Activated T-helper 9 cell treated with anti-CD3 and anti-CD28 coated beads, Interleukin-2, amount 50 U/mL, for 16 hours (primary cell): ENCODE measurements around the gene OGFOD2.

Source experiments
- DNase-seq: peaks from one replicate; pipeline ENCODE4 v3.0.0-alpha.2; 2020; ENCODE audit warnings: low read depth

The OGFOD2 gene

DNA sequence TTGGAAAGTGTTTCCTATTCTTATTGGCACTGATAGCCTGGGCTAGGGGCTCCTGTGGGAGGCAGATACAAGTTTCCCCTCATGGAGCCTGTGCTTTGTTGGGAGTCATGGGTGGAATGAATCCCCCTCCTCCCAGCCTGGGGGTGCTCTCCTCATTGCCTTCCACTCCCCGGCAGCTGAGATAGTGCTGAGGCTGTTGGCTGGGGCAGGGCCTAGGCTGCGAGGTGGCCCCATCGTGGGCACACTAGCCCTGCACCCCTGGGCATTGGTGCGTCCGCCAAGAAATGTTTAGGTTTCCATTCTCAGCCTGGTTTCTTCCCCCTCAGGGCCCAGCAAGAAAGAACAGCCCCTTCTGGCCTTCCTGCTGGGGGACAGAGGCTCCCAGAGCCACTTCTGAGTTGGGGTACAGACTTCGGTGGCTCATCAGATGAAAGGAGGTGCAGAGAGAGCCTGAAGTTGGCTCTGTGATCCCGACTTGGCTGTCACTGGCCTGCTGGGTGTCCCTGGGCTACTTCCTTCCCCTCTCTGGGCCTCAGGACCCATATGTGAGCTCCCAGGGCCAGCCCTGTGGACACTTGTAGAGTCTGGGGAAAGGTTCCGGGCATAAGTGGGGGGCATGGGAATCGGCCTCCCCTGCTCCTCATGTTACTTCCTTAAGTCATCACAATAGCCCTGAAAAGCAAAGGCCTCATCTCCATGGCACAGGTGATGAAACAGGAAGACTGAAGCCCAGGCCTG is 2.8 kb downstream of the OGFOD2 start:
- no peak for DNase-seq

DNA sequence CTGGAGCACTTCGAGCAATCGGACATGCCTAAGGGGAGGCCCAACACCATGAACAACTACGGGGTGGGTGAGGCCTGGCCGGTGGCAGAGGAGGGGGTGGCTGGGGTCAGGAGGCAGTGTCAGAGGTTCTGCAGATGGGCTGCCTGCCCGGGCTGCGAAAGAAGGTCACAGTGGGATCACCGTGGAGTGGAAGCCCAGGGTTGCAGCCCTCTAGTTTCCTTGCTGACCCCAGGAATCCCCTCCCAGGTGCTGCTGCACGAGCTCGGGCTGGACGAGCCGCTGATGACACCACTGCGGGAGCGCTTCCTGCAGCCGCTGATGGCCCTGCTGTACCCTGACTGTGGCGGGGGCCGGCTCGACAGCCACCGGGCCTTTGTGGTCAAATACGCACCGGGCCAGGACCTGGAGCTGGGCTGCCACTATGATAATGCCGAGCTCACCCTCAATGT is 3.5 kb downstream of the OGFOD2 start:
- no peak for DNase-seq

- no peak for DNase-seq
Measured at GRCh38 chr12:122979001-122979907, 4.2 kb downstream of the OGFOD2 start.

GRCh38 chr12:122979908-122980182 is 4.8 kb downstream of the OGFOD2 start:
- DNase-seq: no peak

DNA sequence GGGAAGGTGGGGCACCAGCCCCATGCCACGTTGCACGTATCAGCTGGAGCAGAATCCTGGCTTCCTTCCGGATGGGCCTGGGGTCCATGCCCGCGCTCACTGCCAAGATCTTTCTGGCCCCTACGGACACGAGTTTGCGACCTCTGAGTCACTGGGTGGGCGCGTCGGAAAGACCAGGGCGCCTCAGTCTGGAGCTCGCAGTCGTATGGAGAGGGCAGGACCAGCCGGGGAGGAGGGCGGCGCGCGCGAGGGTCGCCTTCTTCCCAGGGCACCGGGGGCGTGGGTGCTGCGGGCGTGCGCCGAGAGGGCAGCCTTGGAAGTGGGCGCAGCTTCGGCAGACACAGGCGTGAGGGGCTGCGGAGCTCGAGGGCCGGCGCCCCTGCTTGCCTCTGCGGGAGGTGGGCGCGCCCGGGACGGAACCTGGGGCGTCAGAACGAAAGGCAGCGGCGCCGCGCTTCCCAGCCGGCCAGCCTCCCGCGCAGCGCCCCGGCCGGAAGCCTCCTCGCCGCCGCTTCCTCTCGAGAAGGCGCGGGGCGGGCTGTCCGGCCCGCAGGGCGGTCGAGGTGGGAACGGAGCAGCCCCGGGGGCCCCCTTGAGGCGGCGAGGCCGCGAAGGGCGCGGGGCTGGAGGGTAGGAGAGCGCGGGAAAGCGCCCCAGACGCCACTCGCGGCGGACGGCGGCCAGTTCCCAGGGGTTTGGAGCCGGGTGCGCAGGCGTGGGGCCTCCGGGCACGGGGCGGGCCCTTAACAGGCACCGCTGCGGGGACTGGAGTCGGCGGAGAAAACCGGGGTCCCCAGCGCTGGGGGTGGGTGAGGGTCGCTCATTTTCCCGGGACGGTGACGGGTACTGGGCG is 5.4 kb downstream of the OGFOD2 start, which contains the start of gene ARL6IP4:
Gene ARL6IP4, plus strand, starts transcription at position 499 of the 853 bp plus-strand sequence. CDS start 459 bp downstream, outside the sequence.
- peak; percentile 53 for DNase-seq

DNA sequence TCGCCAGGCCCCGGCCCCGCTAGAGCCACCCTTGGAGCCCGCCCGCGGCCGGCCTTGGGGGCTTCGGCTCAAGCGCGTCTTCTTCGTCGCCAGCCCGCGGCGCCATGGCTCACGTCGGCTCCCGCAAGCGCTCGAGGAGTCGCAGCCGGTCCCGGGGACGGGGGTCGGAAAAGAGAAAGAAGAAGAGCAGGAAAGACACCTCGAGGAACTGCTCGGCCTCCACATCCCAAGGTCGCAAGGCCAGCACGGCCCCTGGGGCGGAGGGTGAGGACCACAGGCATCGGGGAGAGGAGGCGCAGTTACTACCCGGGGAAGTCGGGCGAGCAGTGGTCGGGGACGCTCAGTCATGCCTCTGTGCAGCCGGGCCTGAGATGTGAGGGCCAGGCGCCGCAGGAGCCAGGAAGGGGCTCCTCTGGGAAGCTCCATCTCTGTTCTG is 6.0 kb downstream of the OGFOD2 start:
- no peak for DNase-seq

DNA sequence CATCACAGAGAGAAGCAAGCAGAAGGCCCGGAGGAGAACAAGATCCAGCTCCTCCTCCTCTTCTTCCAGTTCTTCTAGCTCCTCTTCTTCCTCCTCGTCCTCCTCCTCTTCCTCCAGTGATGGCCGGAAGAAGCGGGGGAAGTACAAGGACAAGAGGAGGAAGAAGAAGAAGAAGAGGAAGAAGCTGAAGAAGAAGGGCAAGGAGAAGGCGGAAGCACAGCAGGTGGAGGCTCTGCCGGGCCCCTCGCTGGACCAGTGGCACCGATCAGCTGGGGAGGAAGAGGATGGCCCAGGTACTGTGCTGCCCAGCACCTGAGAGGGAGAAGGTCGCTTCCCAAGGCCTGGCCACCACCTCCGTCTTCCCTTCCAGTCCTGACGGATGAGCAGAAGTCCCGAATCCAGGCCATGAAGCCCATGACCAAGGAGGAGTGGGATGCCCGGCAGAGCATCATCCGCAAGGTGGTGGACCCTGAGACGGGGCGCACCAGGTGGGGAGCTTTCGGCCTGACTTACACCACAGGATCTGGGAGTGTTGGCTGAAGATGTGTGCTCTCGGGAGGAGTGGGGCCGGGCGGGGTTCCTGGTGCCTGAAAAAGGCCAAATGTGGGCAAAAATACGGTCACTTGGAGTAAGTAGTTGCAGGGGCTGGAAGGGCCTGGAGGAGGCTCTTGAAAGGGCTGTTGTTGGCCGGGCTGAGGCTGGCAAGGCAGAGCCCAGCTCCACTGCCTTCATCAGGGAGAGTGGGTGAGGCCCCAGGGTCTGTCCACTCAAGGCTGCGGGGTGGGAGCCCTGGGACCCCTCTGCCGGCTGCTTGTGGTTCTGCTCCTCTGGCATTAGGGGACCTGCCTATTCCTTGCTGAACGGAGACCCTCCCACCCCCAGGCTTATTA is 6.8 kb downstream of the OGFOD2 start:
- no peak for DNase-seq

DNA sequence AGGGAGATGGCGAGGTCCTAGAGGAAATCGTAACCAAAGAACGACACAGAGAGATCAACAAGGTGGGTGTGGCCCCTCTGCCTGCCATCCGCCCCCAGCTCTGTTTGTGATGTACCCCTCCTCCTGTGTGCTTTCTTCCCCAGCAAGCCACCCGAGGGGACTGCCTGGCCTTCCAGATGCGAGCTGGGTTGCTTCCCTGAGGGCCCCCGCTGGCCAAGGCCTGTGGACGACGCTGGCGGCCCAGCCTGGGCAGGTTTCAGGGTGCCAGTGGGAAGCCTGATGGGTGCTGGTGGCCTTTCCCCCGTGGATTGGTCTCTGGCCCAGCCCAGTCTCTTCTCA is 7.4 kb downstream of the OGFOD2 start:
- no peak for DNase-seq

- no peak for DNase-seq
Measured at GRCh38 chr12:122982963-122983788, 8.1 kb downstream of the OGFOD2 start.

DNA sequence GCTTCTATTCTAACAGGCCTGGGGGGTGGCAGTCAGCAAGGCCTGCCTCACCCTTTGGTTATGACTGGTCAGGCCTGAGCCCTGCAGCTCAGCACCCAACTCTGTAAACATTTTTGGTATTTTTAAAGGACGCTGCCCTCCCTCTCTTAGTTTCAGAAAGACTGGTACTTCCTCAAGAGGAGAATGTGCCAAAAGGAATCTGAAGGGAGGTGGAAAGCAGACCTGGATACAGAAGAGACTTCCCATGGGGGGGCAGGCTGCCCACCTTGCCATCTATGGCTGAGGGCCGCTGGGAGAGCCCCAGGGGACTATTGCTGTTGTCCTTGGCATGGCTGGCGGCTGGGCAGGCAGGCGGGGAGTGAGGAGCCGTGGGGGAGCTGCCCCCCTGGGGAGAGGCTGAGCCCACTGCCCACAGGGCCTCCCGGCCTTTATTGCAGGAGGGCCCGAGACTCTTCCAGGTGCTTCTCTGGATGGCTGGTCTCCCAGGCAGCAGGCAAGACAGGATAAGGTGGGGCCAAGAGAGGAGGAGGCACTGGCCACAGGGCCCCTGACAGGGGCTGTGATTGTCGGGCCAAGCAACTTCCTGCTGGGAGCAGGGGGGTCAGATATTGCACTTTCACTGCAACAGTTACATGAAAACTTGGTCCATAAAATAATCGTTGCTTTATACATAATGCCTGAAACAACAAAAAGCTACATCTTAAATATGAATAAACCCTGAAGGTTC is 8.9 kb downstream of the OGFOD2 start:
- no peak for DNase-seq

- no peak for DNase-seq
Measured at GRCh38 chr12:122984612-122985337, 9.7 kb downstream of the OGFOD2 start.

GRCh38 chr12:122985338-122986257 is 10.6 kb downstream of the OGFOD2 start:
- DNase-seq: no peak

GRCh38 chr12:122986258-122986871 is 11.3 kb downstream of the OGFOD2 start:
- DNase-seq: no peak

DNA sequence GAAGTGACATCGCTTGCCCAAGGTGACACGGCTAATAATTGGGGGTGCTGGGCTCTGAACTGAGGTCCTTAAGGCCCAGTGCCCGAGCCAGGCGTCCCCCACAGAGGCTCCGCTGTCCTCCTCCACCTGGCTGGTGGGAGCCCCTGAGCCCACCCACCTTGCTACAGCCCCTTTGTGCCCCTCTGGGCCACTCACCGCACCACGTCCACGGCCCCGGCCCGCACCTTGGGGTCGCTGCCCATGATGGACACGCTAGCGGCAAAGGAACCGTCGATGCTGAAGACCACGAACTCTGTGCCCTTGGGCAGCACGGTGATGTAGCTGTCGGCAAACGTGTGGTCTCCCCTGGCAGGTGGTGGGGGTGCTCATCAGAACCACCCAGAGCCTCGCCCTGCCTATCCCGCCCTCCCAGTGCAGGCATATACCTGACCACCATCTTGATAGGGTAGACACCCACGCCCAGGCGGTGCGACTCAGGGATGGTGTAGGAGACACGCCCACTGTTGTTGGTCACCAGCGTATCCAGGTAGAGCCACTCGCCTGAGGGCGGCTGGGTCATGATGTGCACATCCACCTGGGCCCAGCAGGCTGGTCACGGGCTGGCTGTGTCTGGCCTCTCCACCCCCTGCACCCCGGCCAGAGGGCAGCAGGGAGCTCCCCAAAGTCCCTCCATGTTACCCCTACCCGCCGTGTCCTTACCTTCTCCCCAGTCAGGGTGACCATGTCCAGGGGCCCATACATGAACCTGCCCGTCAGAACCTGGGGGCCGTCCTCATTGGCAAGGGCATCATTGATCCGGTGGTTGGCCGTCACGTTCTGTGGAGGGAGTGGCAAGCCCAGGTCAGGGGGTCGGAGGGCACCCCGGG is 12.3 kb downstream of the OGFOD2 start:
- no peak for DNase-seq

GRCh38 chr12:122988036-122988435 is 13.0 kb downstream of the OGFOD2 start:
- no peak for DNase-seq

GRCh38 chr12:122988612-122989212 is 13.7 kb downstream of the OGFOD2 start:
- DNase-seq: no peak
